Activated CD8-positive, alpha-beta memory T cell treated with anti-CD3 and anti-CD28 coated beads, Interleukin-2, amount 10 ng/mL, durations not matched to agents 7 days and 5 days (primary cell): ENCODE results near the gene COG8. TPM values are rescaled to one million over a fixed set of nuclear protein-coding genes. Genes with fewer than 3 reads are reported as not detected.

Experiments used
- ATAC-seq: fragments of 150-1000 bp; cut with Tn5 transposase; one replicate; pipeline ENCODE4 v1.10.0; 2021; ENCODE audit warnings: moderate library complexity
- CTCF ChIA-PET: fragments of 350-600 bp; sonication (Branson Sonifier 250); formaldehyde crosslinking; loops from one replicate; lab custom pipeline; 2021; ENCODE audit warnings: antibody characterized with exemption; lab: Charles Lee
- DNase-seq: peaks from one replicate; pipeline ENCODE4 v3.0.0-alpha.2; 2020
- H3K27ac Mint-ChIP-seq: one replicate; pipeline ENCODE4 v1.8.0; 2021; ENCODE audit warnings: mild to moderate bottlenecking, mixed read lengths
- H3K27me3 Mint-ChIP-seq: one replicate; pipeline ENCODE4 v1.8.0; 2021; ENCODE audit warnings: mixed read lengths
- H3K36me3 Mint-ChIP-seq: one replicate; pipeline ENCODE4 v1.8.0; 2021; ENCODE audit warnings: mild to moderate bottlenecking, mixed read lengths
- H3K4me1 Mint-ChIP-seq: one replicate; pipeline ENCODE4 v1.8.0; 2021; ENCODE audit warnings: mixed read lengths
- H3K4me3 Mint-ChIP-seq: one replicate; pipeline ENCODE4 v1.8.0; 2021; ENCODE audit warnings: mild to moderate bottlenecking, moderate library complexity, mixed read lengths
- H3K9me3 Mint-ChIP-seq: one replicate; pipeline ENCODE4 v1.8.0; 2022; ENCODE audit warnings: low read depth, mixed read lengths
- total RNA-seq, 2 experiments: library from RNA; stranded (reverse); gene quantifications; one replicate each; pipeline ENCODE4 v1.2.3, GENCODE V29; 2021

Gene COG8
- 10 to 100 TPM; 27.6 to 32.7 TPM for total RNA-seq

- peak within 1 kb of the TSS; percentile 94 for H3K4me3 Mint-ChIP-seq
- ATAC-seq (peak; percentile 84), DNase-seq (peak; percentile 96)
- H3K9me3 Mint-ChIP-seq = no peaks in the 10 kb centered on the region
- H3K27ac Mint-ChIP-seq = peak within 1 kb of the TSS; percentile 96
- no peaks in the 10 kb centered on the region for H3K27me3 Mint-ChIP-seq
- peaks cover 46% of the 10 kb centered on the region for H3K4me1 Mint-ChIP-seq
- CTCF ChIA-PET = interaction anchor here (0.7 to 5.0 kb wide), 11 partner anchors 9 to 90 kb away, joined by 3 to 40 read pairs (median 4); partner anchors contain the start of genes PDF and TERF2
- H3K36me3 Mint-ChIP-seq = peaks cover 29% of the 10 kb centered on the region
Observed at GRCh38 chr16:69339289-69340094, at the start of gene COG8, which contains the start of gene NIP7. COG8 (minus strand) TSS chr16:69339564; CDS start chr16:69339552, 12 bp downstream. NIP7 (plus strand) TSS chr16:69339772; CDS start chr16:69339830, 58 bp downstream.

- Mint-ChIP-seq H3K27ac (peak overlapping the region; percentile 91), H3K4me3 (peak overlapping the region; percentile 93), H3K4me1 (peaks cover 26% of the 10 kb centered on the region), H3K27me3 (no peaks in the 10 kb centered on the region), H3K9me3 (no peaks in the 10 kb centered on the region), H3K36me3 (peaks cover 28% of the 10 kb centered on the region)
- DNase-seq (peak; percentile 35), ATAC-seq (no peak)
- CTCF ChIA-PET = interaction anchor here (6.3 kb wide), 1 partner anchor 11 kb away, joined by 37 read pairs; no protein-coding TSS in a partner anchor
Observed at GRCh38 chr16:69386596-69386995, 47.2 kb upstream of the COG8 start.

GRCh38 chr16:69384974-69385373 is 45.6 kb upstream of the COG8 start:
- Mint-ChIP-seq H3K9me3 (no peaks in the 10 kb centered on the region), H3K27ac (peak overlapping the region; percentile 90), H3K4me3 (peak overlapping the region; percentile 93), H3K36me3 (peaks cover 37% of the 10 kb centered on the region), H3K4me1 (peaks cover 31% of the 10 kb centered on the region), H3K27me3 (no peaks in the 10 kb centered on the region)
- DNase-seq = peak; percentile 4
- no peak for ATAC-seq
- CTCF ChIA-PET = interaction anchor here (1.0 to 6.3 kb wide), 4 partner anchors 12 to 370 kb away, joined by 3 to 37 read pairs (median 4); partner anchors contain the start of genes NOB1 and PDF

GRCh38 chr16:69382421-69382820 is 43.1 kb upstream of the COG8 start:
- H3K9me3 Mint-ChIP-seq = no peaks in the 10 kb centered on the region
- H3K4me1 Mint-ChIP-seq = peaks cover 35% of the 10 kb centered on the region
- H3K36me3 Mint-ChIP-seq = peaks cover 55% of the 10 kb centered on the region
- no peak for ATAC-seq
- no peak for DNase-seq
- H3K27ac Mint-ChIP-seq = peak overlapping the region; percentile 42
- no peaks in the 10 kb centered on the region for H3K27me3 Mint-ChIP-seq
- H3K4me3 Mint-ChIP-seq = no peak overlapping the region
- CTCF ChIA-PET = interaction anchor here (0.6 to 1.4 kb wide), 4 partner anchors 42 to 869 kb away, joined by 3 to 4 read pairs (median 3); partner anchors contain the start of genes COG8, EXOSC6 and NIP7

- Mint-ChIP-seq H3K4me3 (no peak overlapping the region), H3K36me3 (peaks cover 56% of the 10 kb centered on the region), H3K27me3 (no peaks in the 10 kb centered on the region), H3K9me3 (no peaks in the 10 kb centered on the region), H3K4me1 (peaks cover 35% of the 10 kb centered on the region), H3K27ac (no peak overlapping the region)
- CTCF ChIA-PET = no interaction called here
- ATAC-seq (no peak), DNase-seq (no peak)
Observed at GRCh38 chr16:69381231-69381630, 41.9 kb upstream of the COG8 start.

GRCh38 chr16:69378760-69379159 is 39.4 kb upstream of the COG8 start:
- peaks cover 48% of the 10 kb centered on the region for H3K36me3 Mint-ChIP-seq
- no peak for ATAC-seq
- no peaks in the 10 kb centered on the region for H3K9me3 Mint-ChIP-seq
- no peak overlapping the region for H3K27ac Mint-ChIP-seq
- DNase-seq = no peak
- peaks cover 25% of the 10 kb centered on the region for H3K4me1 Mint-ChIP-seq
- H3K27me3 Mint-ChIP-seq = no peaks in the 10 kb centered on the region
- CTCF ChIA-PET = interaction anchor here (0.8 to 2.8 kb wide), 4 partner anchors 17 to 41 kb away, joined by 3 to 8 read pairs (median 3); no protein-coding TSS in a partner anchor
- H3K4me3 Mint-ChIP-seq = no peak overlapping the region

GRCh38 chr16:69378036-69378435 is 38.7 kb upstream of the COG8 start:
- Mint-ChIP-seq H3K27ac (peak overlapping the region; percentile 6), H3K27me3 (no peaks in the 10 kb centered on the region), H3K36me3 (peaks cover 45% of the 10 kb centered on the region), H3K9me3 (no peaks in the 10 kb centered on the region), H3K4me3 (no peak overlapping the region), H3K4me1 (peaks cover 22% of the 10 kb centered on the region)
- DNase-seq = no peak
- no peak for ATAC-seq
- CTCF ChIA-PET = interaction anchor here (2.8 kb wide), 1 partner anchor 18 kb away, joined by 8 read pairs; no protein-coding TSS in a partner anchor

- DNase-seq = no peak
- no peak overlapping the region for H3K4me3 Mint-ChIP-seq
- H3K9me3 Mint-ChIP-seq = no peaks in the 10 kb centered on the region
- H3K27me3 Mint-ChIP-seq = no peaks in the 10 kb centered on the region
- CTCF ChIA-PET = no interaction called here
- H3K4me1 Mint-ChIP-seq = peaks cover 16% of the 10 kb centered on the region
- H3K27ac Mint-ChIP-seq = no peak overlapping the region
- ATAC-seq = no peak
- H3K36me3 Mint-ChIP-seq = peaks cover 40% of the 10 kb centered on the region
Observed at GRCh38 chr16:69376393-69377059, 37.2 kb upstream of the COG8 start.

- CTCF ChIA-PET = interaction anchor here (1.2 kb wide), 1 partner anchor 23 kb away, joined by 3 read pairs; no protein-coding TSS in a partner anchor
- ATAC-seq = no peak
- H3K27ac Mint-ChIP-seq = no peak overlapping the region
Observed at GRCh38 chr16:69373019-69373418, 33.7 kb upstream of the COG8 start.

GRCh38 chr16:69371564-69371963 is 32.2 kb upstream of the COG8 start:
- Mint-ChIP-seq H3K27me3 (no peaks in the 10 kb centered on the region), H3K27ac (peak overlapping the region; percentile 56), H3K9me3 (no peaks in the 10 kb centered on the region), H3K4me3 (no peak overlapping the region), H3K4me1 (peaks cover 14% of the 10 kb centered on the region), H3K36me3 (peaks cover 46% of the 10 kb centered on the region)
- CTCF ChIA-PET = no interaction called here
- ATAC-seq = no peak
- DNase-seq = no peak

More at GRCh38 chr16:69373019-69373418, 33.7 kb upstream of the COG8 start:
- Mint-ChIP-seq H3K4me1 (peaks cover 13% of the 10 kb centered on the region), H3K36me3 (peaks cover 41% of the 10 kb centered on the region), H3K4me3 (no peak overlapping the region), H3K9me3 (no peaks in the 10 kb centered on the region), H3K27me3 (no peaks in the 10 kb centered on the region)
- DNase-seq = no peak

GRCh38 chr16:69368866-69369265 is 29.5 kb upstream of the COG8 start:
- no peak overlapping the region for H3K27ac Mint-ChIP-seq
- CTCF ChIA-PET = no interaction called here
- H3K4me3 Mint-ChIP-seq = no peak overlapping the region
- peaks cover 53% of the 10 kb centered on the region for H3K36me3 Mint-ChIP-seq
- peaks cover 13% of the 10 kb centered on the region for H3K4me1 Mint-ChIP-seq
- no peak for ATAC-seq
- H3K9me3 Mint-ChIP-seq = no peaks in the 10 kb centered on the region
- H3K27me3 Mint-ChIP-seq = no peaks in the 10 kb centered on the region
- no peak for DNase-seq

- Mint-ChIP-seq H3K27me3 (no peaks in the 10 kb centered on the region), H3K27ac (no peak overlapping the region), H3K9me3 (no peaks in the 10 kb centered on the region), H3K4me1 (peaks cover 9% of the 10 kb centered on the region), H3K36me3 (peaks cover 50% of the 10 kb centered on the region), H3K4me3 (no peak overlapping the region)
- DNase-seq (no peak), ATAC-seq (no peak)
- CTCF ChIA-PET = no interaction called here
Observed at GRCh38 chr16:69367980-69368379, 28.6 kb upstream of the COG8 start.

GRCh38 chr16:69366431-69366830 is 27.1 kb upstream of the COG8 start:
- no peak for ATAC-seq
- CTCF ChIA-PET = no interaction called here
- H3K4me3 Mint-ChIP-seq = no peak overlapping the region
- H3K27ac Mint-ChIP-seq = no peak overlapping the region
- no peaks in the 10 kb centered on the region for H3K9me3 Mint-ChIP-seq
- no peaks in the 10 kb centered on the region for H3K27me3 Mint-ChIP-seq
- H3K36me3 Mint-ChIP-seq = peaks cover 46% of the 10 kb centered on the region
- H3K4me1 Mint-ChIP-seq = peaks cover 7% of the 10 kb centered on the region
- no peak for DNase-seq
